Activated CD8-positive, alpha-beta T cell treated with anti-CD3 and anti-CD28 coated beads for 36 hours (primary cell): ENCODE data around the gene PYGB. TPM values are rescaled to one million over a fixed set of nuclear protein-coding genes. Genes with fewer than 3 reads are reported as not detected.

ENCODE experiments used
- ATAC-seq: fragments of 200-7000 bp; cut with Tn5 transposase; one replicate; pipeline ENCODE4 v1.10.0; 2021; ENCODE audit warnings: mild to moderate bottlenecking, moderate library complexity
- CTCF ChIA-PET: fragments of 350-600 bp; sonication (Branson Sonifier 250); formaldehyde crosslinking; loops from one replicate; lab custom pipeline; 2021; ENCODE audit warnings: antibody characterized with exemption; lab: Charles Lee
- POLR2A ChIA-PET: fragments of 350-600 bp; sonication (Branson Sonifier 250); formaldehyde crosslinking; loops from one replicate; lab custom pipeline; 2021; ENCODE audit warnings: antibody characterized with exemption; lab: Charles Lee
- DNase-seq: peaks from one replicate; pipeline ENCODE4 v3.0.0-alpha.2; 2020
- H3K27ac Mint-ChIP-seq: one replicate; pipeline ENCODE4 v1.8.0; 2021; ENCODE audit warnings: mild to moderate bottlenecking, mixed read lengths
- H3K27me3 Mint-ChIP-seq: one replicate; pipeline ENCODE4 v1.8.0; 2021; ENCODE audit warnings: mixed read lengths
- H3K36me3 Mint-ChIP-seq: one replicate; pipeline ENCODE4 v1.8.0; 2021; ENCODE audit warnings: low read depth, mixed read lengths
- H3K4me1 Mint-ChIP-seq: one replicate; pipeline ENCODE4 v1.8.0; 2021; ENCODE audit warnings: low read depth, mixed read lengths
- H3K4me3 Mint-ChIP-seq: one replicate; pipeline ENCODE4 v1.8.0; 2021; ENCODE audit warnings: mild to moderate bottlenecking, moderate library complexity, mixed read lengths
- H3K9me3 Mint-ChIP-seq: one replicate; pipeline ENCODE4 v1.8.0; 2021; ENCODE audit warnings: mixed read lengths
- CTCF ChIP-seq: fragments of 200-600 bp; IDR thresholded peaks from one replicate; pipeline ENCODE4 v1.8.0; 2022; ENCODE audit warnings: antibody characterized with exemption, mild to moderate bottlenecking
- intact Hi-C: fragments of 100-400 bp; cut with micrococcal nuclease; formaldehyde crosslinking; loops from one replicate; pipeline ENCODE4 v1.10.0; 2022
- total RNA-seq, 2 experiments: library from RNA; stranded (reverse); gene quantifications; one replicate each; pipeline ENCODE4 v1.2.3, GENCODE V29; 2021

The PYGB gene
- total RNA-seq, 2 experiments from 2014 or later = 26.1 to 26.5 TPM

DNA sequence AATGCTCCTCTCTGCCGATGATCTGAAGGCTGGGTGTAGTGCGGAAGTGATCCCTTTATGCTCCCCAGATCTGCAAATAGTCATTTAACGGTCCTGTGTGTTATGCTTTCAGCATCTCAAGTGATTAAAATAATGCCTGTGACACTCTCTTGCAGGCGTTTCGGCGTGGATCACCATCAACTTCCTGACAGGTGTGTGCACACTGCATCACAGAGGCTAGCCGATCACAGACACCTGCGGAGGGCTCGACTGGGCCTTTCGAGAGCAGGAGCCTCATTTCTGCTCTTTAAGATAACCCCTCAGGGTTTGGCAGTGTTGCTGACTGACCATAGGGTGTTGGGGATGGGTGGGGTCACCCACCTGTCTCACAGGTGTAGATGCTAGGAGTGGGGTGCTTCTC is 32.4 kb upstream of the PYGB start:
- intact Hi-C loops = no loop called here
- DNase-seq (no peak), ATAC-seq (no peak)
- Mint-ChIP-seq H3K4me1 (no peaks in the 10 kb centered on the region), H3K9me3 (no peaks in the 10 kb centered on the region), H3K4me3 (no peak overlapping the region), H3K27ac (no peak overlapping the region), H3K27me3 (no peaks in the 10 kb centered on the region), H3K36me3 (peaks cover 17% of the 10 kb centered on the region)
- TF ChIP-seq CTCF = no peak
- POLR2A ChIA-PET = no interaction called here
- CTCF ChIA-PET = no interaction called here

- H3K9me3 Mint-ChIP-seq = no peaks in the 10 kb centered on the region
- no peaks in the 10 kb centered on the region for H3K4me1 Mint-ChIP-seq
- H3K27me3 Mint-ChIP-seq = no peaks in the 10 kb centered on the region
- H3K27ac Mint-ChIP-seq = no peak overlapping the region
- peaks cover 15% of the 10 kb centered on the region for H3K36me3 Mint-ChIP-seq
- DNase-seq (no peak), ATAC-seq (no peak)
- intact Hi-C loops = no loop called here
- H3K4me3 Mint-ChIP-seq = no peak overlapping the region
- no peak for TF ChIP-seq CTCF
- CTCF ChIA-PET = no interaction called here
- POLR2A ChIA-PET = no interaction called here
Measured at GRCh38 chr20:25216199-25216945, 31.5 kb upstream of the PYGB start.

- no peak overlapping the region for H3K27ac Mint-ChIP-seq
- peaks cover 7% of the 10 kb centered on the region for H3K36me3 Mint-ChIP-seq
Measured at GRCh38 chr20:25217161-25218108, 30.4 kb upstream of the PYGB start.

GRCh38 chr20:25218109-25218486 is 29.8 kb upstream of the PYGB start:
- intact Hi-C loops = no loop called here
- CTCF ChIA-PET = no interaction called here

More at GRCh38 chr20:25217161-25218108, 30.4 kb upstream of the PYGB start:
- ChIA-PET POLR2A (no interaction called here), CTCF (no interaction called here)
- ATAC-seq = no peak
- H3K4me3 Mint-ChIP-seq = no peak overlapping the region
- no peaks in the 10 kb centered on the region for H3K4me1 Mint-ChIP-seq
- no peaks in the 10 kb centered on the region for H3K9me3 Mint-ChIP-seq
- no peak for TF ChIP-seq CTCF
- no peaks in the 10 kb centered on the region for H3K27me3 Mint-ChIP-seq
- no peak for DNase-seq
- intact Hi-C loops = no loop called here

More at GRCh38 chr20:25218109-25218486, 29.8 kb upstream of the PYGB start:
- Mint-ChIP-seq H3K27ac (no peak overlapping the region), H3K9me3 (no peaks in the 10 kb centered on the region), H3K36me3 (peaks cover 7% of the 10 kb centered on the region), H3K4me3 (no peak overlapping the region), H3K27me3 (no peaks in the 10 kb centered on the region), H3K4me1 (peaks cover 2% of the 10 kb centered on the region)
- POLR2A ChIA-PET = no interaction called here
- TF ChIP-seq CTCF = no peak
- DNase-seq (no peak), ATAC-seq (no peak)
